HG02571 (cell line): ENCODE data around the gene SLIT3.

ENCODE experiments used
- ATAC-seq: cut with Tn5 transposase; IDR thresholded peaks from one replicate; pipeline ENCODE4 v1.9.1; 2021; ENCODE audit warnings: mild to moderate bottlenecking, moderate library complexity; ENCODE audit not compliant: unreplicated experiment

Gene SLIT3

DNA sequence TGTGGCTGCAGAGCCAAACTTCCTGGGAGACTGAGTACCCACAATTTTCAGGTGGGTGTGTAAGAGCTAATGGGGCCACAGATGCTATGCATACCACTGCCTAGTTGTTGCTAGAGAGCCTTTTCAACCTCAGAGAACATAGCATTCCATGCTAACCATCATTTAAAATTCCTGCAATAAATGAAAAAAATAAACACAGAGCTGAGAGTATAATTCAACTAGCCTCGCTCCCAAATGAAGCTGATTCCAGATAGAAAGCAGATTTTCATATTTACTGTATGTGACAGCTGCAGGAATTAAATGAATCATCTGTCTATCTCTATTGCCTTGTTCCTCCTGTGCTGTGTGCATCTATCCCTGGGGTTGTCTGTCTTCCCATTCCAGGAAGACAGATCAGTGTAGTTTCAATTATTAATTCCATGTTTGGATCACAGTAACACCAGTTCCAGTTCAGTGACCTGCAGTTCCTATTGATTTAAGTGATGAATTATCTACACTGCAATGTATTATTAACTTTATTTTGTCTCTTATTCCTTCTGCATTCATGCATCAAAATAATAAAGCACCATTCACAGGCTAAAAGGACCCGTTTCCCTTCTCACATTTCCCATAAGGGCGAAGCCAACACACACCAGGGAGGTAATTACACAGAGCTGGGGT is 324.5 kb downstream of the SLIT3 start:
- ATAC-seq, result no peak

DNA sequence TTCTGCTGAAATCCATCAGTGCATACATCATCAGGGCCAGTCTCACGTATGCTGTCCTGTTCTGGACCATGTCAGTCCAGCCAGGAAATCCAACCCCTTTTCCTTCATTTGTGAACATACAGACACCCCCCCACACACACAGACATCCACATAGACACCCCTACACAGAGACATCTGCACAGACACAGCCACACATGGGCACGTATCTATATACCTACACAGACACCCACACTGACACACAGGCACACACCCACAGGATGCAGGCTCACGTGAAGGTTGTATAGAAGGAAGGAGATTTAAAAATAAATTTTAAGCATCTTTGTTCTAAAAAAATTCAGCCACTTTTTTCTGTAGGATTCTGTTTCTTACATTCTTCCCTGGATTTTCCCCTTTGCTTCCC is 325.6 kb downstream of the SLIT3 start:
- no peak for ATAC-seq

DNA sequence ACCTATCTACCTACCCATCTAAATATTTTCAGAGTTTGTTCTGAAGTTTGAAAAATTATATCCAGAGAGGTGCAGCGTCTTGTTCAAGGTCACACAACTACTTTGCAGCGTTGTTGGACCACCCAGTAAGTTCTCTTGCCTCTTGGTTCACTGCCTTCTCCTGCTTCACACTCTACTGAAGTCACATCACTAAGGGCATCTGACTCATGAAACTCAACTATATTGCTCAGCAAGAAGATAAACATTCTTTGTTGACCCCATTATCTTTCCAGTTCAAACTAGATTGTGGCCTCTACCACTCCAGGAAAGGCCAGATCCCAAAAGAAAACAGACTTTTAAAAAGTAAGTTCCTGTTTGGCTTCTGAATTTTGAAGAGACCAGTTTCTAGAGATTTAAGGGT is 326.9 kb downstream of the SLIT3 start:
- no peak for ATAC-seq

DNA sequence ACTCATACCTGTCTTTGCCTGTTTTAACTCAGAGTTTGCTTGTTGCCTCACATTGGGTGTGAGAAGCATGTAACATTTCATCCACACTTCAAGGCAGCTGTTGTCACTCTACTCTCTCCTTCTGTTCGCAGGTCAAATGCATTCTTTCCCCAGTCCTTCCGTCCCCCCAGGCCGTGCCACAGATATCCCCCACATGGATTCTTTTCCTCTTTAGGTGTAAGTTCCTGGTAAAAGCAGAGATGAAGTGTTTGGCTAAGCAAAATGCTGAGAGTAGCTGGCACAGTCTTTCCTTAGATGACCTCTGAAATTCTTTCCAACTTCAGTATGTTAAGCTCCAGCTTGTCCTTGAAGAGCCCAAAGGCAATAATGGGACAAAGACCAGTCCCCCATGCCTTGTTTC is 328.2 kb downstream of the SLIT3 start:
- no peak for ATAC-seq

DNA sequence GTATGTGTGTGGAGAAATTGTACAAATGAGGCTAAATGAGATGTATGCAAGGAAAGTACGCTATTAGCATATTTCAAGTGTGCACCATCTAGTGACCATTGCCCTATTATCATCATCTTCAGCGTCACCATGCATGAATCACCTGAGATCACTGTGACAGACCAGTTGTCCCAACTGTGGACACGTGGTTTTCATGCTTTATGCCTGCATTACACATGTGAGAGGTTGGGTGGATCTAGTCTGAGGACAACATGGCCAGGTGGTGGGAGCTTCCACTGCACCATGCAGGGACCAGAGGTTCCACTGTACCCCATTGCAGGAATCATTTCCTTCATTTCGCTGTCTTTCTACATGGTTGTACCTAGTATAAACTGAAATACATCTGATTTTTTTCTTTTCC is 329.8 kb downstream of the SLIT3 start:
- no peak for ATAC-seq

GRCh38 chr5:168969326-168969886 is 331.5 kb downstream of the SLIT3 start:
- ATAC-seq, result no peak

GRCh38 chr5:168967882-168968620 is 332.9 kb downstream of the SLIT3 start:
- no peak for ATAC-seq

GRCh38 chr5:168965638-168966037 is 335.3 kb downstream of the SLIT3 start:
- ATAC-seq, result no peak

- ATAC-seq, result no peak
Observed at GRCh38 chr5:168964182-168964581, 336.8 kb downstream of the SLIT3 start.

GRCh38 chr5:168962306-168962705 is 338.6 kb downstream of the SLIT3 start:
- no peak for ATAC-seq

GRCh38 chr5:168961681-168962080 is 339.3 kb downstream of the SLIT3 start:
- no peak for ATAC-seq

GRCh38 chr5:168960497-168960896 is 340.4 kb downstream of the SLIT3 start:
- no peak for ATAC-seq

GRCh38 chr5:168953351-168953750 is 347.6 kb downstream of the SLIT3 start:
- no peak for ATAC-seq

DNA sequence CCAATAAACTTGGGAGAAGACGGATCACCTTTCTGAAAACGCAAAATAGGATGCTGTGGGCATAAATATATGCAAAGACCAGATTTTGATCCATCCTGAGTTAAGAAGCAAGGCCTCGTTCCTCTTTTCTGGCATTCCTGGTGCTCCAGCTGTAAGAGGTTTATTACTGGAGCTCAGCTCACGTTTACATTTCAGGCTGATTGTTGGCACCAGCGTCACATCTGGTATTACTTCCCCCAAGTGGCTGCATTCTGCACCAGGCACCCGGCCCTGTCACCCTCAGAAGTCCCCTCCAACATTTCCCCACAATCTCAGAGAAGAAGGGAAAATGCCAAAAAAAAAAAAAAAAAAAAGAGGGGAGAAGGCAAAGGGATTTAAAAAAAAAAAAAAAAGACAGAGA is 348.7 kb downstream of the SLIT3 start:
- ATAC-seq, result no peak

DNA sequence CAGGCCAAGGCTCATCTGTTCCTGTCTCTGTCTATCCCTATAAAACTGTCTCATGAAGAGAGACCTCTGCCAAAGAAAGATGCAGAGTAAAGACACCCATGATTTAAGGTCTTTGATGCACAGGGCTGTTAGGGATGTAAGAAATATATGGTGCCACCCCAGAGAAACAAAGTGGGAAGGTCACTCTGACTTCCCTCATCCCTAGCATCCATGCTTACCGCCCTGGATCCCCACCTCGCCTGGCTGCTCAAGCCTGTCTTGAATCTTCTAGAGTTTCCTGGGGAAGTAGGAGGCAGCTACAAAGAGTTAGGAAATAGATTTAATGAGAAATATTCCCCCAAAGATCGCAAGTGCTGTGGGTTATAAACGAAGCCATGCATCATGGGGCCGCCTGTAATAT is 349.2 kb downstream of the SLIT3 start:
- ATAC-seq, result no peak

GRCh38 chr5:168951356-168951755 is 349.6 kb downstream of the SLIT3 start:
- ATAC-seq, result no peak

DNA sequence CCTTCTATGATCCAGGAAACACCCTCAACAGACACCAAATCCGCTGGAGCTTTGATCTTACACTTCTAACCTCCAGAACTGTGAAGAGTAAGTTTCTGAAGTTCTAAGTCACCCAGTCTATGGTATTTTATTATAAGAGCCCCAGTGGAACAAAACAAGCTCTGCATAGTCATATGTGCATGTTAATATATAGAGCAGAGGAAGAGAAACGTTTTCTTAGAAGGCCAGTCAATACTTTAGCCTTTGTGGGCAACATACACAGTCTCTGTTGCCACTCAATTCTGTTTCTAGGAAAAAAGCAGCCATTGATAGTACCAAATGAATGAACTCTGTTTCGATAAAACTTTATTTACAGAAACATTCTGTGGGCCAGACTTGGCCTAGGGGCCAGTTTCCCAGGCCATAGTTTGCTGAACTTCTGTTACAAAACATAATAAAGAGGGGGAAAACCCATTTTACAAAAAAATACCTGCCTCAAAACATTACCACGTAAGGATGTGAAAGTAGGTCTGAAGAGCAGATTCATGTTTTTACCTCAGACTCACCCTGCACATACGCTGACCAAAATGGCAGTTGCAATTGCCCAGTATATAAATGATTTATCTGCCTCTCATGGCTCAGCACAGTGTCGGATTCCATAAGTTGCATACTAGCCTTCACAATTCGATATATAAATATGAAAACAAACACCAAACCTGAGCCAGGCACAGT is 350.5 kb downstream of the SLIT3 start:
- ATAC-seq, result no peak

GRCh38 chr5:168948746-168949145 is 352.2 kb downstream of the SLIT3 start:
- no peak for ATAC-seq

DNA sequence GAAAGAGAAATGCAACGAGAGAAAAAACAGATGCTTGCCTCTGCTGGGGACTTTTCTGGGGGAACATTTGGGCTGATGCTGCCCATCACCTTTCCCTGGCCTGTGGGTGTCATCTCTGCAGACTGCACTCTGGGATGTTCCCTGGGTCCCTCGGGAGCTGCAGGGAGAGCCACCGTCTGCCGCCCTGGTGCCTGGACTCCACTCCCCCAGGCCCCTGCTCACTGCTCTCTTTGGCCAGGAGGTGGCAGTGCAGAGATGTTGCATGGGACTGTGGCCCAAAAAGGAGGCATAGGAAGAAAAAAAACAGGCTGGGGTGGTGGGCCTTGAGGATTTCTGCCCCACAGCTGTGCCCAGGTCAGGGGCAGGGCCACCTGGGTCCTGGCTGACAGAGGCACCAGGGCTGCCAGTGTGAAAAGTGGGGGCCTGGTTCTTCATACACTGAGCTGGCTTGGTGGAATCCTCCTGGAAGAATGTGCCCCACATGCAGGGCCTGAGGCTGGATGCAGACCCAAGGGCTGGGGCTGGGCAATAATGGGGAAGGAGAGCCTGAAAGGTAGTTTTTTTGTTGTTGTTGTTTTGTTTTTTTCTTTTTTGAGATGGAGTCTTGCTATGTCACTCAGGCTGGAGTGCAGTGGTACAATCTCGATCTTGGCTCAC is 353.6 kb downstream of the SLIT3 start:
- peak; percentile 61 for ATAC-seq

- ATAC-seq, result no peak
Observed at GRCh38 chr5:168946363-168946762, 354.6 kb downstream of the SLIT3 start.

- ATAC-seq, result no peak
Observed at GRCh38 chr5:168944004-168944403, 356.9 kb downstream of the SLIT3 start.
